ENCODE results near the gene NUP43.
"Not testable (repeated sequence)": the region's sequence is repeated elsewhere in the genome, so short reads cannot be mapped to it uniquely, and the experiment has no call there.

NUP43 gene, protein sequence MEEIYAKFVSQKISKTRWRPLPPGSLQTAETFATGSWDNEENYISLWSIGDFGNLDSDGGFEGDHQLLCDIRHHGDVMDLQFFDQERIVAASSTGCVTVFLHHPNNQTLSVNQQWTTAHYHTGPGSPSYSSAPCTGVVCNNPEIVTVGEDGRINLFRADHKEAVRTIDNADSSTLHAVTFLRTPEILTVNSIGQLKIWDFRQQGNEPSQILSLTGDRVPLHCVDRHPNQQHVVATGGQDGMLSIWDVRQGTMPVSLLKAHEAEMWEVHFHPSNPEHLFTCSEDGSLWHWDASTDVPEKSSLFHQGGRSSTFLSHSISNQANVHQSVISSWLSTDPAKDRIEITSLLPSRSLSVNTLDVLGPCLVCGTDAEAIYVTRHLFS

DNA sequence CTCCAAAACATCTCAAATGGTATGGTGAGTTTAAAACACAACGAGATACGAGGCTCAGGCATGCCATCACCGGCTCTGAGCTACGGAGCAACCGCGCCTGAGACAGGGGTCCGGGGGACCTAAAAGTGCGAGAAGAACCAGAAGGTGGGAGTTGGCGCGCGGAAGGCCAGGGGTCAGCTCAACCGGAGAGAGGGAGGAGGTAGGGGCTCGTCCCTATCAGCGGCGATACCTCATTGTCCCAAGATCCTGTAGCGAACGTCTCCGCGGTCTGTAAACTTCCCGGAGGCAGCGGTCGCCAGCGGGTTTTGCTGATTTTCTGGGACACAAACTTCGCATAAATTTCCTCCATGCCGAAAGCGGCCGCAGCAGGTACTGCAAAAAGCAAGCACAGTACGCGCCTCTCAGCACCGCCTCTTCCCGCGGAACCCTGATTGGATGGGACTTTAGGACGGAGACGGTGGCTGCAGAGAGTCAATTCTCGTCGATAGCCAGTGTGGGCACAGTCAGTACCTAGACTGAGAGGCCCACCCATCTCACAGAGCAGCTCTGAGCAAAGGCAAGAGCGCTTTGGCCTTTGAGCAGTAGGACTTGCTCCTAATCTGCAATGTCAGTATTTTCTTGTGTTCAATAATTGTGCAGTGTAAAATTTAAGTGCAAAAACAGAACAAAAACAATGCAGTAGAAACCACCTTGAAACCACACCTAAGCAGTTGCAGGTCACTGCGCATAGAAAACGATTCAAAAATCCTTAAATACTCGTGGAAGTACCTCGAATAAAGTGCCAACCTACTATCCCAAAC is at the start of gene NUP43:
Gene NUP43, minus strand, starts transcription at position 383 of the 800 bp plus-strand sequence. Its CDS starts 34 bp downstream, at position 349.
- no peak for FAIRE-seq

DNA sequence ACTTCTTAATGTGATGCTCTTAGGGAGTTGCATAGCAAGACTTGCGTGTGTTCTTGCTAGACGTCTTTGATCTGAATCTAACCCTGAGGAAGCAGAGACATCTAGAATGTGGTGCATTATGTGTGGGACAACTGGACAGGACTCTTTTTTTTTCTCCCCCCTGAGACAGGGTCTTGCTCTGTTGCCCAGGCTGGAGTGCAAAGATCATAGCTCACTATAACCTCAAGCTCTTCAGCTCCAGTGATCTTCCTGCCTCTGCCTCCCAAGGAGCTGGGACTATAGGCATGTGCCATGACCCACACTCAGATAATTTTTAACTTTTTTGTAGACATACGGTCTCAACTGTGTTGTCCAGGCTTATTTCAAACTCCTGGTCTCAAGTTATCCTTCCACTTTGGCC is 37.2 kb upstream of the NUP43 start:
- FAIRE-seq, result no peak

DNA sequence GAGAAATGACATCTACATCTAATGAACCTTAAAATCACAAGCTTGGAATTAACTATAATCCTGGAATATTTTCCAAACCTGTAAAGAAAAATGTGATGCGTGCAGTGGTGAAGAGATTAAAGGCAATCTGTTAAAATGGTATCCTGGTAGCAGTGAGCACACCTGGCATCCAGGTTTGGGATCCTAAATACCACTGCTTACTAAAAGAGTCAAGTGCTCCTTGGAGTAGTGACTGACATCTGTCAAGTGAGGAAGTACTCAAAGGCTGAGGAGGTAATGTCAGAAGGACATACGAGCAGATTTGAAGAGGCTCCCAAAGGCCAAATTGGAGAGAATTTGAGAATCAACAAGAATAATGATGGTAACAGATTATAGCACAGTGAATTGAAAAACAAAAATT is 36.0 kb upstream of the NUP43 start:
- no peak for FAIRE-seq

DNA sequence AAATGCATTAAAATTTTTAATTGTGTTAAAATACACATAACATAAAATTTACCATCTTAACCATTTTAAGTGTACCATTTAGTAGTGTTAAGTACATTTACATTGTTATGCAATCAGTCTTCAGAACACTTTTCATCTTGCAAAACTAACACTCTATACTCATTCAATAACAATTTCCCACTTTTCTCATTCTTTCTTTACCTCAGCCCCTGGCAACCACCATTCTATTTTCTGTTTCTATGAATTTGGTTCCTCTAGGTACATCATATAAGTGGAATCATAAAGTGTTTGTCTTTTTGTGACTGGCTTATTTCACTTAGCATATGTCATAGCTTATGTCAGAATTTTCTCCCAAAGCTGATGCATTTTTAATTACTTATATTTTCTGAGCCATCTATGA is 35.4 kb upstream of the NUP43 start:
- no peak for FAIRE-seq

DNA sequence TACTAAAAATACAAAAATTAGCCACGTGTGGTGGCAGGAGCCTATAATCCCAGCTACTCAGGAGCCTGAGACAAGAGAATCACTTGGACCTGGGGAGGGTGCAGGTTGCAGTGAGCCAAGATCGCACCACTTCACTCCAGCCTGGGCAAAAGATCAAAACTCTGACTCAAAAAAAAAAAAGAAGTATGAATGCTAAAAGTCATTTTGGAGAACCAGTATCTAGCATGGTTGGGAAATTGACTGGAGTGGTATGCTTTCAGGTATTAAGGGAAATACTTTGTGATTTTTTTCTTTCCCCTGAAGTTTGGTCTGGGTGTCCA is 33.3 kb upstream of the NUP43 start:
- FAIRE-seq, result no peak

DNA sequence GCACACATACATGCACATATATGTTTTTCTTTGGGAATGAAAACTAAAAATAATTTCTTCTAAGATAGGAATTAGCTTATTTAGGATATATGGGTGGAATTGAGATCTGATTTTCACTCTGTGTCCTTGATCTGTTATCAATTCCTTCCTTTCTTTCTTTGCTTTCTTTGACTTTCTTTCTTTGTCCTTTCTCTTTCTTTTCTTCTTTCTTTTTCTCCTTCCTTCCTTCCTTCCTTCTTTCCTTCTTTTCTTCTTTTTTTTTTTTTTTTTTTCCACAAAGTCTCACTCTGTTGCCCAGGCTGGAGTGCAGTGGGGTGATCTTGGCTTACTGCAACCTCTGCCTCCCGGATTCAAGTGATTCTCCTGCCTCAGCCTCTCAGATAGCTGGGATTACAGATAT is 31.3 kb upstream of the NUP43 start:
- no peak for FAIRE-seq

DNA sequence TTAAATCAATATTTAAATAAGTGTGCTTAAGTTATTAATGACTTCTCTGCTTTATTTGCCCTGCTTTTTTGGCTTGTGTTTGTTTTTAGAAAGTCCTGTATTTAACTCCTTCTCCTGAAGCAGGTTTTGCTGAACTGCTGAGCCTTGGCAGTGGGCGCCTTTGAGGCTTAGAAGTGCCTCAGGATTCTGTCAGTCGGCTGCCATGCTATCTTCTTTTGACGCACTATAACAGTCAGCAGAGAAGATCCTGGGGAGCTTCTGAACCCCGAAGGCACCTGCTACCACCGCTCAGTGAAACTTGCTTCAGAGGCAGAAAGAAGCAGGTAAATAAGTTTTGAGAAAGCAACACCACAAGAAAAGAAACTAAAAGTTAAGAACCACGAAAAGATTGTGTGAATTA is 25.6 kb upstream of the NUP43 start:
- no peak for FAIRE-seq

DNA sequence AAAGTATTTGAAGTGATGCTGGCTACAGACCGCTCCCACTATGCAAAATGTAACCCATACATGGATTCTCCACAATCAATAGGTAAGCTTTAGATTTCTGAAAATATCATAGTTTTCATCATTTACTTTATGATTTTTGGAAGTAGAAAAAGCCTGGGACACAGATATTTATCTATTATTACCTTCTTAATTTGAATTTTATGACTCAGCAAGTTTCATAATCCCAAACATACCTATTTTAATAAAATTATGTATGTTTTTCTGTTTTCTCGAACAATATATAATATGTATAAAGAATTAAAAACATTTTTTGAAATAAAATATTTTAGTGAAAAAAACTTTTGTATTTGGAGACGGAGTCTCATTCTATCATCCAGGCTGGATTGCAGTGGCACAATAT is 24.9 kb upstream of the NUP43 start:
- FAIRE-seq, result no peak

DNA sequence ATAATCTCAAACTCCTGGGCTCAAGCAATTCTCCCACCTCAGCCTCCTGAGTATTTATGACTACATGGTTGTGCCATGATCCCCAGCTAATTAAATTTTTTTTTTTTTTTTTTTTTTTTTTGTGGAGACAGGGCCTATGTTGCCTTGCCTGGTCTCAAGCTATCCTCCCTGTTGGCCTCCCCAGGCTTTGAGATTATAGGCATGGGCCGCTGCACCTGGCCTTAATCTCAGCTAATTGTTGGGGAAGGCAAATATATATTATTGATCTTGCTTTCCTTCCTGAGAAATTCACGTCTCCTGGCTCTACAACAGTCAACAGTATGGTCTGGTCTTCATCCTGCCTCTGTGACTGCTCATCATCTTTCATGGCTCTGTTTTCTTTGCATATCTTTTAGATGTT is 23.3 kb upstream of the NUP43 start:
- no peak for FAIRE-seq

DNA sequence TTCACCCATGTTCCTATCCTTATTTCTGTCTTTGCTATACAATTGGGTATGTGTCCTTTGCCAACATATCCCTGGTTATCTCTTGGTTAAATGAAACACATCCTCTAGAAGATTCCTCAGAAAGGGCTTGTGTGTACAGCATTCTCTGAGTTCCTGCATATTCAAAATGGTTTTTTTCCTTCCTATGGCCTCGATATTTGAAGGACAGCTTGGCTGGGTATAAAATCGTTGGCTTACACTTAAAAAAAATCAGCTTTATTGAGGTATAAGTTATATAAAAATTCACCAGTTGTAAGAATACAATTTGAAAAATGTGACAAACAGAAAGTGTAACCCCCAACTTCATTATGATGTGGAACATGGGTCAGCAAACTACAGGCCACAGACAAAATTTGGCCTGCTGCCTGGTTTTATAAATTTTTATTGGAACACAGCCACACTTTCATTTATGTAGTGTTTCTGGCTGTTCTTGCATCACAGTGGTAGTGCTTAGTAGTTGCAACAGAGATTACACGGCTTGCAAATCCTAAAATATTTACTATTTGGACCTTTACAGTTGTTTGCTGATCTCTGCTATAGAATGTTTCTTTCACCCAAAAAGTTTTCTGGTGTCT is 19.9 kb upstream of the NUP43 start:
- no peak for FAIRE-seq

DNA sequence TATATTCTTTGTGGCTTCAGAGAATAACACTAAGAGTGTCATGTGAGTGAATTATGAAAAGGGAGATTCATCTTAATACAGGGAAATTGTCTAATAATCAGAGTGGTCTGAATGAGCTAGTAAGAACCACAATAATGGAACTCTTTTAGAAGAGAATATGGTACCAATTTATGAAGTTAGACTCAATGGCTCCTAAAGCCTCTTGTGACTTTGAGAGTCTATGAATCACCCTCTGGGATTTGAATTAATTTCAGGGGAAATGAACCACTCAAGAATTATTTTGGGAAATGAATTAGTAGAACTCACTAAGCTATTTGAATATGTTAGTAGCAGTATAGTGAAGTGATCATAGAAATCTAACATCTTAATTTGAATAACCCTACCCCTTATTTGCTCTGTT is 17.5 kb upstream of the NUP43 start:
- no peak for FAIRE-seq

DNA sequence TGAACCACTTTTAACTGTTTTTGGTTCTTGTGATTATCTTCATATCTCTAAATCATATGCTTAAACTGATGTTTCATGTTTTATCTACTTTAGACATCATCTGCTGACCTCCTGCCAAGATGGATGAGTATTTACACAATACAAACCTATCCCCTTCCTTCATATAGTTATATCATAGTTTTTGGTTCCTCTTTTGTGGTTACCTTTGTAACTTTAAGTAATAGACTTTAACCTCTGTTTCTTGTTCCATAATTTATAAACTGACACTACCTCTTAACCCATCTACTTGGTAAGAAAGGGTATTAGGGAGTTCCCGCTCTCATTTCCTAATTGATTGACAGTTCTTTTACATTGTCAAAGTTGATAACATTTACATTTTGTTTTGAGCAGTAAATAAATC is 15.1 kb upstream of the NUP43 start:
- FAIRE-seq, result no peak

DNA sequence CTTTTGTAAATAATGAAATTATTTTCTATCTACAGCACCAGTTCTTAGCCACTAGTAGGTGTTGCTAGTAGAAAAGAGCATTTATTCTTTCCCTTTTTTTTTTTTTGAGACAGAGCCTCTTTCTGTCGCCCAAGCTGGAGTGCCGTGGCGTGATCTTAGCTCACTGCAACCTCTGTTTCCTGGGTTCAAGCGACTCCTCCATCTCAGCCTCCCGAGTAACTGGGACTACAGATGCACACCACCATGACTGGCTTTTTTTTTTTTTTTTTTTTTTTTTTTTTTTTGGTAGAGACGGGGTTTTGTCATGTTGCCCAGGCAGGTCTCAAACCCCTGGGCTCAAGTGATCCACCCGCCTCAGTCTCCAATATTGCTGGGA is 9.9 kb upstream of the NUP43 start:
- FAIRE-seq, result no peak

DNA sequence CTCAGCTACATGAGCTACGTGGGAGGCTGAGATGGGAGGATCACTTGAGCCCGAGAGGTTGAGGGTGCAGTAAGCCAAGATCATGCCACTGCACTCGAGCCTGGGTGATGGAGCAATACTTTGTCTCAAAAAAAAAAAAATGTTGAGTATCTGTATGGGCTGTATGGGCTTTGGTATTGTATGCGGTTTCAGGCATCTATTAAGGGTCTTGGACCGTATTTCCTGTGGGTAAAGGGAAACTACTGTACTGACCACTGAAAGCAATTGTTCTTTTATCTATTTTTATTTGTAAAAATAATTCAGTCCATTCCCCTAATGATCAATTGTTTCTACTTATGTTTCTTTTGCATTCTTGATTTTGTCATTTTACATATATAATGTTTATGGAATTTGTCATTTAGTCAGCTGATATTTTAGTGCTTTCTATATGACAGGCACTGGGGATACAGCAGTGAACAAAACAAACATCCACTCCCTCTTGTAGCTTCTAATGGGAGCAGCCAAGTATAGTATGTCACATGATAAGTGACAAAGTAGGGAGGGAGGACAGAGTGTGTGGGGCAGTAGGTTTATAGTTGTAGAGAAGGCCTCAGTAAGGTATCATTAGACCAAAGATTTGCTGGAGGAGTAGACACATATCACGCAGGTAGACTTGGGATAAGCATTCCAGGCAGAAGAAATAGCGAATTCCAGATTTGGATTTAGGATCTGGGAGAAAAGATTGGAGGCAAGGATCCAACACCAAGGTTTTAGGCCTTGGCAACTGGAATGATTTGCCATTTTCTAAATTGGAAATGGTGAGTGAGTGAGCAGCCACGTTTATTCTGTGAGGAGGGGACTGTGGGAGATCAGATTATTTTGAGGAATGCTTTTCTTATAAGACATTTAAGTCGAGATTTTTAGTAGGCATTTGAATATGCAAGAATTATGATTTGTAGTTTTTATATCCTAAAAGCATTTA is 9.3 kb upstream of the NUP43 start:
- no peak for FAIRE-seq

DNA sequence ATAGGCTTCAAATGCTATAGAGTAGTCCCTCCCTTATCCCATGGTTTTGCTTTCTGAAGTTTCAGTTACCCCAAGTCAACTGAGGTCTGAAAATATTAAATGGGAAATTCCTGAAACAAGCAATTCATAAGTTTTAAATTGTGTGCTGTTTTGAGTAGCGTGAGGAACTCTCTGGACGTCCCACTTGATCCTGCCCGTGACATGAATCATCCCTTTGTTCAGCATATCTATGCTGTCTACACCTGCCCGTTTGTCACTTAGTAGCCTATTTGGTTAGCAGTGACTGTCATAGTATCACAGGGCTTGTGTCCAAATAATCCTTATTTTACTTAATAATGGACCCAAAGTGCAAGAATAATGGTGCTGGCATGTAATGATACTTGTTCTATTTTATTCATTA is 8.2 kb upstream of the NUP43 start:
- no peak for FAIRE-seq

DNA sequence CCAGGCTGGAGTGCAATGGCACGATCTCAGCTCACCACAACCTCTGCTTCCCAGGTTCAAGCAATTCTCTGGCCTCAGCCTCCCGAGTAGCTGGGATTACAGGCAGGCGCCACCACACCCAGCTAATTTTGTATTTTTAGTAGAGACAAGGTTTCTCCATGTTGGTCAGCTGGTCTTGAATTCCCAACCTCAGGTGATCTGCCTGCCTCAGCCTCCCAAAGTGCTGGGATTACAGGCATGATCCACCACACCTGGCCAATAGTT is 7.0 kb upstream of the NUP43 start:
- not testable (repeated sequence) for FAIRE-seq

DNA sequence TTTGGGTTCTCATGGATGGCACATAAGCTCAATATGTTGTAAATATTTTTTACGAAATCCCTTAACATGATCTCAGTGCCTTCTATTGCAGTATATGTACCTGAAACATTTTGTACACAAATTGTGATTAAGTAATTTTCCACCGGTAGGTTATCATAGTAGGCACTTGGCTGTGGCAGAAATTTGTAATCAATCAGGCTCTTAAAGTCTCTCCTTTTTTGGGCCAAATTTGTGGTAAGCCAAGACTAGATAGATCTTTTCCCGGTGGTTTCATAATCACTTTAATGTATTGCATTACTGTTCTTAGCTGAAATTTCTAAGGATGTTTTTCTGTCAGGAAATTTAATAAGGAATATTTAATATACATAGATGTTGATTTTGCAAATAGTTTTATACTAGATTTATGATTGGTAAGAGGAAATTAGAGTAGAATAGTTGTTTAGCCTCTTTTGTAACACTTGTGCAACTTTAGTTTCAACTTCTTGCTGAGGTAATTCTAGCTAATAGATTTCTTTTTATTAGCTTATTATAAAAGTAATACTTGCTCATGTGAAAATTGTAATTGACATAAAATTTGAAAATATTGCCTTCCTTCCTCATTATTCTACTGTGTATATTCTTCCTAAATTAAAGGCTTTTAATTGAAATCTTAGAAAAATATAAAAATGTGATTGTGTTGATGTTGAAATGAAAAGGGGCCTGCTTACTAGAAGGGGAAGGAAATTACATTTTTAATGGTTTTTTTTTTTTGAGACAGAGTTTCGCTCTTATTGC is 6.5 kb upstream of the NUP43 start:
- FAIRE-seq, result no peak

DNA sequence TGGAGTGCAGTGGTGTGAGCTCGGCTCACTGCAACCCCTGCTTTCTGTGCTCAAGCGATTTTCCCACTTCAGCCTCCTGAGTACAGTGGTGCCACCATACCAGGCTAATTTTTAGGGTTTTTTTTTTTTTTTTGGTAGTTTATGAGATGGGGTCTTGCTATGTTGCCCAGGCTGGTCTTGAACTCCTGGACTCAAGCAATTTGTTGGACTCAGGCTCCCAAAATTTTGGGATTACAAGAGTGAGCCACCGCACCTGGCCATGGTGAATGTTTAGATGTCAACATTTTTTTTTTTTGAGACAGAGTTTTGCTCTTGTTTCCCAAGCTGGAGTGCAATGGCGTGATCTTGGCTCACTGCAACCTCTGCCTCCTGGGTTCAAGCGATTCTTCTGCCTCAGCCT is 5.6 kb upstream of the NUP43 start:
- FAIRE-seq, result not testable (repeated sequence)

DNA sequence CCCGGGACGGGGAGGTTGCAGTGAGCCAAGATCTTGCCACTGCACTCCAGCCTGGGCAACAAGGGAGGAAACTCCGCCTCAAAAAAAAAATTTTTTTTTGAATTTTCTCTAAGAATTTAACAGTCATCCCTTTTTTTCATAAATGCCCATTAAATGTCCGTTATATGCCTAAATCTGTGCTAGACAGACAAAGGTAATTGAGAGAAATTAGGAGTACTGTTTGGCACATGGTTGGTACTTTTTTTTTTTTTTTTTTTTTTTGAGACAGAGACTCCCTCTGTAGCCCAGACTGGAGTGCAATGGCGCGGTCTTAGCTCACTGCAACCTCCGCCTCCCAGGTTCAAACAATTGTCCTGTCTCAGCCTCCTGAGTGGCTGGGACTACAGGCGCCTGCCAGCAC is 4.9 kb upstream of the NUP43 start:
- no peak for FAIRE-seq

DNA sequence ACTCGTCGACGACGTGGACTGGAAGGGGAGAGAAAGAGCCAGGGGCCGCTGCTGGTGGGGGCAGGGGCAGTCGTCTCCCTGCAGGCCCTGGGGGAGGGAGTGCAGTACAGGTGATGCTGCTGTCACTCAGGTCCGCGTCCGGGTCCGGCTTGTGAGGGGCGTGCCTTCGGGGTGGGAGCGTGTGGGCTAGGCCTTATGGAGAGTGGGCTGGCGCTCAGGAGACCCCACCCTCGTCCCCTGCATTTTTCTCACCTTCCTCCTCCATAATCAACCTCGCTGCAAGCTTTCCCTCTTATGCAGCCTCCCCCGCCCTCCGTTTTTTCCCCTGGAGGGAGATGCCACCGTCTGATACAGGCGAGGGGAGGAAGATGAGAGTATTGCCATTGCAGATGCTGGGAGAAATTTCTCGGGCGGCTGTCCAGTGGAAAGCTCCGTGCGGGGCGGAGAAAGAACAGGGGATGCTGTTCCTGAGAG is 3.8 kb upstream of the NUP43 start:
- FAIRE-seq, result no peak

DNA sequence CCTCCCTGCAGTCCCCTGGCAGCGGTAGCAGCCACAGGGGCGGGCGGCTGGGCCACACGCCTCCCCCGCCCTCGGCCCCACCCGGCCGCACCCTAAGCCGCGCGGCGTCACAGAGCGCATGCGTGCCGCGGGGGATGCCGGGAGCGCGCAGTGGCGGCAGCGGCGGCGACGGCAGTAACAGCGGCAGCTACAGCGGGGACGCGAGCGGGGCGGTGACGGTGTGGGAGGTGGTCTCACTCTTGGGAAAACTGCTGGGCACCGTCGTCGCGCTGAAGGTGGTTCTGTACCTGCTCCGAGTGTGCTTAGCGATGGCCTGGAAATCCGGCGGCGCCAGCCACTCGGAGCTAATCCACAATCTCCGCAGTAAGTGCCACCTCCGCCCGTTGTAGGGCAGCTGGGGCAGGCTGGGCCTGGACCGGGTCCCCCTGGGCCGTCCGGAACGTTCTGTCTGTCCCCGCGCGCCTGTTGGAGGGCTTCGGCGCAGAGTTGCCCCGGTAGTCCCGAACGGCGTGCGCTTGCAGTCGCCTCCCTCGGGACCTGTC is 3.3 kb upstream of the NUP43 start, which contains the start of gene PCMT1:
Gene PCMT1, plus strand, starts transcription at position 148 of the 542 bp plus-strand sequence. Its CDS starts 161 bp downstream, at position 309.
- FAIRE-seq, result no peak

Data from colon (tissue), 2 donors.